ENCODE measurements around the gene ATP2B2. TPM values are rescaled to one million over a fixed set of nuclear protein-coding genes. Genes with fewer than 3 reads are reported as not detected.
"Not testable (repeated sequence)": the region's sequence is repeated elsewhere in the genome, so short reads cannot be mapped to it uniquely, and the experiment has no call there.

ATP2B2 gene
- total RNA-seq, 2 experiments from 2014 or later, result not detected

- no peaks in the 10 kb centered on the region for H3K36me3 Mint-ChIP-seq (ENCODE audit: low read depth)
- peaks cover 9% of the 10 kb centered on the region for H3K9me3 Mint-ChIP-seq (ENCODE audit: insufficient read depth)
- H3K27ac Mint-ChIP-seq, result no peak overlapping the region
- peaks cover 33% of the 10 kb centered on the region for H3K4me1 Mint-ChIP-seq (ENCODE audit: low read depth)
- peaks cover 12% of the 10 kb centered on the region for H3K27me3 Mint-ChIP-seq (ENCODE audit: low read depth)
- no peak overlapping the region for H3K4me3 Mint-ChIP-seq
- DNase-seq (no peak), ATAC-seq (no peak)
- ChIA-PET POLR2A (no interaction called here), CTCF (no interaction called here)
These were observed 42.0 kb upstream of the ATP2B2 start for GRCh38 chr3:10547413-10547812.

DNA sequence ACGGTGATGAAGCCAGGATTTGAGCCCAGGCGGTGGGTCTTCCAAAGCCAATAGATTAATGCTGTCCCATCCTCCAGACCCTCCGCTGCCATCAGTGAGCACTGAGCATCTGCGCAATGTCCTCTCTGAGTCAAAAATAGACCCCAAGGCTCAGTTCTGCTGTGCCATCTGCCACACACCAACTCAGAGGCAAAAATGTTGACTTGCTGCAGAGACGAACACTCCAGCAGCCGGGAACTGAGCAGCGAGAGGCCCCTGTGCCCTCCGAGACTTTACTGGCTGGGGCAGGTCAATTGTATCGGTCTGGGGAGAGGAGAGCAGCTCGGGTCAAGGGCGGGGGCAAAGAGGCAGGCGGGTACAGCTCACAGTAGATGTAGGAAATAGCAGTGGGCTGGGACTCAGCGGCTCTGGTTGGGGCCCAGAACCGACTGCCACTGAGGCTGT lies 41.5 kb upstream of the ATP2B2 start:
- ATAC-seq (no peak), DNase-seq (peak; percentile 6)
- Mint-ChIP-seq H3K27me3 (ENCODE audit: low read depth) (peaks cover 13% of the 10 kb centered on the region), H3K36me3 (ENCODE audit: low read depth) (no peaks in the 10 kb centered on the region), H3K4me1 (ENCODE audit: low read depth) (peaks cover 27% of the 10 kb centered on the region), H3K27ac (no peak overlapping the region), H3K4me3 (no peak overlapping the region), H3K9me3 (ENCODE audit: insufficient read depth) (peaks cover 10% of the 10 kb centered on the region)
- ChIA-PET POLR2A (no interaction called here), CTCF (no interaction called here)

GRCh38 chr3:10546181-10546624 lies 40.8 kb upstream of the ATP2B2 start:
- no peaks in the 10 kb centered on the region for H3K36me3 Mint-ChIP-seq (ENCODE audit: low read depth)
- peaks cover 10% of the 10 kb centered on the region for H3K9me3 Mint-ChIP-seq (ENCODE audit: insufficient read depth)
- CTCF ChIA-PET, result no interaction called here
- ATAC-seq (no peak), DNase-seq (peak; percentile 12)
- peaks cover 16% of the 10 kb centered on the region for H3K27me3 Mint-ChIP-seq (ENCODE audit: low read depth)
- no peak overlapping the region for H3K27ac Mint-ChIP-seq
- POLR2A ChIA-PET, result no interaction called here
- peaks cover 21% of the 10 kb centered on the region for H3K4me1 Mint-ChIP-seq (ENCODE audit: low read depth)
- no peak overlapping the region for H3K4me3 Mint-ChIP-seq

DNA sequence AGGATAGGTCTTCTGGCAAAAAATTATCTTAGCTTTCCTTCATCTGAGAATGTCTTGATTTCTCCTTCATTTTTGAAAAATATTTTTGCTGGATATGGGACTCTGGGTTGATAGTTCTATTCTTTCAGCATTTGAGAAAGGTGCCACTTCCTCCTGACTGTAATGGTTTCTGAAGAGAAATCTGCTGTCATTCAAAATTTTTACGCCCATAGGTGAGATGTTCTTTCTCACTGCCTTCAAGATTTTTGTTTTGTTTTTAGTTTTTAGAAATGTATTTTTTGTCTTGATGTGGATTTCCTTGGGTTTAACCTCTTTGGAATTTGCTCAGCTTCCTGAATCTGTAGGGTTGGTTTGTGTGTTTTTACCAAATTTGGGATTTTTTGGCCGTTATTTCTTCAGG lies 37.1 kb upstream of the ATP2B2 start:
- ChIA-PET POLR2A (no interaction called here), CTCF (no interaction called here)
- no peak overlapping the region for H3K4me3 Mint-ChIP-seq
- H3K36me3 Mint-ChIP-seq (ENCODE audit: low read depth), result no peaks in the 10 kb centered on the region
- H3K27me3 Mint-ChIP-seq (ENCODE audit: low read depth), result peaks cover 30% of the 10 kb centered on the region
- no peak overlapping the region for H3K27ac Mint-ChIP-seq
- DNase-seq (no peak), ATAC-seq (no peak)
- peaks cover 10% of the 10 kb centered on the region for H3K9me3 Mint-ChIP-seq (ENCODE audit: insufficient read depth)
- H3K4me1 Mint-ChIP-seq (ENCODE audit: low read depth), result no peaks in the 10 kb centered on the region

DNA sequence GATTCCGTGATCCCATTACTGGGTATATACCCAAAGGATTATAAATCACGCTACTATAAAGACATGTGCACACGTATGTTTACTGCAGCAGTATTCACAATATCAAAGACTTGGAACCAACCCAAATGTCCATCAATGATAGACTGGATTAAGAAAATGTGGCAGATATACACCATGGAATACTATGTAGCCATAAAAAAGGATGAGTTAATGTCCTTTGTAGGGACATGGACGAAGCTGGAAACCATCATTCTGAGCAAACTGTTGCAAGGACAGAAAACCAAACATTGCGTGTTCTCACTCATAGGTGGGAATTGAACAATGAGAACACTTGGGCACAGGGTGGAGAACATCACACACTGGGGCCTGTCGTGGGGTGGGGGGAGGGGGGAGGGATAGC lies 35.0 kb upstream of the ATP2B2 start:
- POLR2A ChIA-PET; CTCF ChIA-PET; H3K27ac Mint-ChIP-seq; ATAC-seq; DNase-seq; H3K4me1 Mint-ChIP-seq (ENCODE audit: low read depth); H3K36me3 Mint-ChIP-seq (ENCODE audit: low read depth); H3K4me3 Mint-ChIP-seq: not testable (repeated sequence)
- Mint-ChIP-seq H3K9me3 (ENCODE audit: insufficient read depth) (peaks cover 10% of the 10 kb centered on the region), H3K27me3 (ENCODE audit: low read depth) (peaks cover 34% of the 10 kb centered on the region)

DNA sequence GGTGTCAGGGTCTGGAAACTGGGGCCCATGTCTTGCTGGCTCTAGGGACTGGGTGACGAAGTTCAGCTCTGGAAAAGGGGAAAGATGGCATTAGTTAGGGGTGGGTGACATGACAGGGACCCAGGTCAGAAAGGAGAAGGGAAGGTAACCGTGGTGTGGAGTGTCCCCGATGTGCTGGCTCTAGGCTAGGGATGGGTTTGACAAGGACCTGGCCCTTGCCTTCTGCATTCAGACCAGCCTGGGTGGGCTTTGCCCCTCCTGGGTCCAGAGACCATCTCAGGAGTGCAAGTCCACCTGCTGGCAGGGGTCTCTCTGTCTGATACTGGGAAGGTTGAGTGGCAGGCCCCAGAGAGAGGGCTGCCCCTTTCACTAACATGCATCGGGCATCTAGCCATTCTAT lies 28.7 kb upstream of the ATP2B2 start:
- no peaks in the 10 kb centered on the region for H3K9me3 Mint-ChIP-seq (ENCODE audit: insufficient read depth)

DNA sequence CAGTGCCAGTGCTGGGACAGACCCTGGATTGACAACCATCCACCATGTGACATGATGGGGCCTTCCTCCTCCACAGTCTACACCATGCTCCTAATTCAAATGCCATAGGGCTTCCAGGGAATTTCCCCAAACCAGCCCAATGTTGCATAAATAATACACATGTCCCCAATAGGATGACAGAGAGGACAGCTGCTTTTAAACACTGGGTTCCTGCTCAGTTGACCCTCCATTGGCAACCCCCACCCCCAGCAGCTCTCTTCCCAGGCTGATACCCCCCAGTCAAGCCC lies 28.3 kb upstream of the ATP2B2 start:
- Mint-ChIP-seq H3K36me3 (ENCODE audit: low read depth) (no peaks in the 10 kb centered on the region), H3K4me3 (no peak overlapping the region), H3K27me3 (ENCODE audit: low read depth) (peaks cover 14% of the 10 kb centered on the region), H3K27ac (no peak overlapping the region), H3K9me3 (ENCODE audit: insufficient read depth) (no peaks in the 10 kb centered on the region), H3K4me1 (ENCODE audit: low read depth) (no peaks in the 10 kb centered on the region)
- no peak for DNase-seq
- ATAC-seq, result no peak
- CTCF ChIA-PET, result no interaction called here
- POLR2A ChIA-PET, result no interaction called here

More for the DNA sequence above, 28.7 kb upstream of the ATP2B2 start:
- Mint-ChIP-seq H3K4me3 (no peak overlapping the region), H3K27me3 (ENCODE audit: low read depth) (peaks cover 18% of the 10 kb centered on the region), H3K4me1 (ENCODE audit: low read depth) (no peaks in the 10 kb centered on the region), H3K27ac (no peak overlapping the region), H3K36me3 (ENCODE audit: low read depth) (no peaks in the 10 kb centered on the region)
- ChIA-PET POLR2A (no interaction called here), CTCF (no interaction called here)
- DNase-seq (no peak), ATAC-seq (no peak)

GRCh38 chr3:10532939-10533736 lies 27.8 kb upstream of the ATP2B2 start:
- peaks cover 10% of the 10 kb centered on the region for H3K27me3 Mint-ChIP-seq (ENCODE audit: low read depth)
- H3K4me3 Mint-ChIP-seq, result no peak overlapping the region
- no peaks in the 10 kb centered on the region for H3K36me3 Mint-ChIP-seq (ENCODE audit: low read depth)
- H3K4me1 Mint-ChIP-seq (ENCODE audit: low read depth), result no peaks in the 10 kb centered on the region
- DNase-seq (no peak), ATAC-seq (no peak)
- ChIA-PET CTCF (no interaction called here), POLR2A (no interaction called here)
- H3K27ac Mint-ChIP-seq, result no peak overlapping the region
- H3K9me3 Mint-ChIP-seq (ENCODE audit: insufficient read depth), result no peaks in the 10 kb centered on the region

- POLR2A ChIA-PET, result no interaction called here
- CTCF ChIA-PET, result no interaction called here
- DNase-seq, result no peak
- Mint-ChIP-seq H3K4me1 (ENCODE audit: low read depth) (no peaks in the 10 kb centered on the region), H3K27ac (no peak overlapping the region), H3K27me3 (ENCODE audit: low read depth) (peaks cover 4% of the 10 kb centered on the region), H3K9me3 (ENCODE audit: insufficient read depth) (no peaks in the 10 kb centered on the region), H3K4me3 (no peak overlapping the region), H3K36me3 (ENCODE audit: low read depth) (no peaks in the 10 kb centered on the region)
- ATAC-seq, result no peak
These were observed 25.6 kb upstream of the ATP2B2 start for GRCh38 chr3:10531031-10531430.

- Mint-ChIP-seq H3K4me3 (no peak overlapping the region), H3K9me3 (ENCODE audit: insufficient read depth) (no peaks in the 10 kb centered on the region), H3K27me3 (ENCODE audit: low read depth) (peaks cover 8% of the 10 kb centered on the region), H3K27ac (no peak overlapping the region), H3K36me3 (ENCODE audit: low read depth) (no peaks in the 10 kb centered on the region), H3K4me1 (ENCODE audit: low read depth) (no peaks in the 10 kb centered on the region)
- CTCF ChIA-PET, result no interaction called here
- DNase-seq (no peak), ATAC-seq (no peak)
- POLR2A ChIA-PET, result no interaction called here
These were observed 24.9 kb upstream of the ATP2B2 start for GRCh38 chr3:10530241-10530640.

DNA sequence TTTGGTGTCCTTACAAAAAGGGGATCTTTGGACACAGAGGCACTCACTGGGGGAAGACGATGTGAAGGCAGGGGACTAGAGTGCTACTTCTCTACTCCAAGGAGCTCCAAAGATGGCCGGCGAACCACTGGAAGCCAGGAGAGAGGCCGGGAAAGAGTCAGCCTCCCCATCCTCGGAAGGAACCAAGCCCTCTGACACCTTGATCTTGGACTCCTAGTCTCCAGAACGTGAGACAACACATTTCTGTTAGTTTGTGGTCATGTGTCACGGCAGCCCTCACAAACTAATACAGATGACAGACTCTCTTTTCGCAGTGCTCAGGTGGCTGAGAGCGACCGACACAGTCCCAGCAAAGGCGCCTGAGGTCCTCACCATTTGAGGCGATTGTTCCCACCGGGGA lies 24.4 kb upstream of the ATP2B2 start:
- DNase-seq (no peak), ATAC-seq (no peak)
- ChIA-PET POLR2A (no interaction called here), CTCF (no interaction called here)
- H3K27me3 Mint-ChIP-seq (ENCODE audit: low read depth), result peaks cover 8% of the 10 kb centered on the region
- H3K27ac Mint-ChIP-seq, result no peak overlapping the region
- H3K4me3 Mint-ChIP-seq, result no peak overlapping the region
- H3K4me1 Mint-ChIP-seq (ENCODE audit: low read depth), result no peaks in the 10 kb centered on the region
- no peaks in the 10 kb centered on the region for H3K36me3 Mint-ChIP-seq (ENCODE audit: low read depth)
- H3K9me3 Mint-ChIP-seq (ENCODE audit: insufficient read depth), result no peaks in the 10 kb centered on the region

GRCh38 chr3:10528046-10528445 lies 22.7 kb upstream of the ATP2B2 start:
- CTCF ChIA-PET, result no interaction called here
- Mint-ChIP-seq H3K36me3 (ENCODE audit: low read depth) (no peaks in the 10 kb centered on the region), H3K27ac (no peak overlapping the region), H3K9me3 (ENCODE audit: insufficient read depth) (no peaks in the 10 kb centered on the region), H3K4me3 (no peak overlapping the region), H3K4me1 (ENCODE audit: low read depth) (no peaks in the 10 kb centered on the region), H3K27me3 (ENCODE audit: low read depth) (peaks cover 25% of the 10 kb centered on the region)
- ATAC-seq, result no peak
- POLR2A ChIA-PET, result no interaction called here
- DNase-seq, result no peak

GRCh38 chr3:10527295-10528001 lies 22.1 kb upstream of the ATP2B2 start:
- peaks cover 31% of the 10 kb centered on the region for H3K27me3 Mint-ChIP-seq (ENCODE audit: low read depth)
- no peak overlapping the region for H3K4me3 Mint-ChIP-seq
- CTCF ChIA-PET, result no interaction called here
- no peak for ATAC-seq
- no peaks in the 10 kb centered on the region for H3K4me1 Mint-ChIP-seq (ENCODE audit: low read depth)
- H3K9me3 Mint-ChIP-seq (ENCODE audit: insufficient read depth), result no peaks in the 10 kb centered on the region
- H3K36me3 Mint-ChIP-seq (ENCODE audit: low read depth), result no peaks in the 10 kb centered on the region
- DNase-seq, result no peak
- POLR2A ChIA-PET, result no interaction called here
- H3K27ac Mint-ChIP-seq, result no peak overlapping the region

Measured in activated CD8-positive, alpha-beta T cell treated with anti-CD3 and anti-CD28 coated beads, Interleukin-2, amount 10 ng/mL, durations not matched to agents 7 days and 5 days (primary cell).